HG03060 (cell line): Measurements from ENCODE around the gene FRS3.
A peak's percentile ranks its signal among the peaks of the same experiment; 100 is the strongest.
"Not testable (repeated sequence)": the region's sequence is repeated elsewhere in the genome, so short reads cannot be mapped to it uniquely, and the experiment has no call there.

Experiments
- ATAC-seq: cut with Tn5 transposase; IDR thresholded peaks from one replicate; pipeline ENCODE4 v1.9.1; 2021; ENCODE audit warnings: low read depth, moderate number of reproducible peaks; ENCODE audit not compliant: unreplicated experiment

Gene FRS3, protein sequence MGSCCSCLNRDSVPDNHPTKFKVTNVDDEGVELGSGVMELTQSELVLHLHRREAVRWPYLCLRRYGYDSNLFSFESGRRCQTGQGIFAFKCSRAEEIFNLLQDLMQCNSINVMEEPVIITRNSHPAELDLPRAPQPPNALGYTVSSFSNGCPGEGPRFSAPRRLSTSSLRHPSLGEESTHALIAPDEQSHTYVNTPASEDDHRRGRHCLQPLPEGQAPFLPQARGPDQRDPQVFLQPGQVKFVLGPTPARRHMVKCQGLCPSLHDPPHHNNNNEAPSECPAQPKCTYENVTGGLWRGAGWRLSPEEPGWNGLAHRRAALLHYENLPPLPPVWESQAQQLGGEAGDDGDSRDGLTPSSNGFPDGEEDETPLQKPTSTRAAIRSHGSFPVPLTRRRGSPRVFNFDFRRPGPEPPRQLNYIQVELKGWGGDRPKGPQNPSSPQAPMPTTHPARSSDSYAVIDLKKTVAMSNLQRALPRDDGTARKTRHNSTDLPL

DNA sequence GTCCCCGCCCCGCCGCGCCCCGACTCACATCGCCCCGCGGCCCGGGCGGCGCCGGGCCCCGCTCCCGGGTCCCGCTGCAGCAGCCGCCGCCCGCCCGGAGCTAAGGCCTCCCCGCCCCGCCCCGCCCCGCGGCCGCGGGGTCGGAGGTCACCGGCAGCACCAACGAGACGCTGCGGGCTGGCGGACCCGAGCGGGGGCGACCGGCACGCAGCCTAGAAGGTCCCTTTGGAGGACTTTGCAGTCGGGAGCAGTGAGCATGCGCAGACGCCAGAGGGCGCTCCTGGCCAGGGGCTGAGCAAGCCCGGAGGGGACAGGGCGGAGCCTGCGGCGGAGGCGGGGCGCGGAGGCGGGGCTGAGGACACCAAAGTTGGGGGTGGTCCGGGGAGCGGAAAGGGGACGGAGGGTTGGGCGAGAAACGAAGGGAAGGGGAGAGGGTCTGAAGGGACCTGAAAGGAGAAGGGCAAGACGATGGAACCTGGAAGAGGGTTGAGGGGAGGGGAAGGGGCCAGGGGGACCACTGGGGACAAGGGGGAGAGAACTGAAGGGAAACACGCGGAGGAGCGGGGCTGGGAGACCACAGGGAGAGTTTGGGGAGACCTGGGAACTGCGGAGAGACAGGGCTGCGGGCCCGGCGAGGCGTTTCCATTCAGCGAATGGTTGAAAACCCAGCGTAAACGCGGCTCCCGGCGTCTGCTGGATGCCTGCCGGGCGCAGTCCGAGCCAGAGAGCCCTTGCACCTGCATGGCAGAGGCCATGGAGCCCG, at the start of gene FRS3:
TSS of gene FRS3 (minus strand) at position 113 of the 763 bp plus-strand sequence. CDS start 2,913 bp downstream, outside the sequence.
- ATAC-seq, result peak; percentile 58

DNA sequence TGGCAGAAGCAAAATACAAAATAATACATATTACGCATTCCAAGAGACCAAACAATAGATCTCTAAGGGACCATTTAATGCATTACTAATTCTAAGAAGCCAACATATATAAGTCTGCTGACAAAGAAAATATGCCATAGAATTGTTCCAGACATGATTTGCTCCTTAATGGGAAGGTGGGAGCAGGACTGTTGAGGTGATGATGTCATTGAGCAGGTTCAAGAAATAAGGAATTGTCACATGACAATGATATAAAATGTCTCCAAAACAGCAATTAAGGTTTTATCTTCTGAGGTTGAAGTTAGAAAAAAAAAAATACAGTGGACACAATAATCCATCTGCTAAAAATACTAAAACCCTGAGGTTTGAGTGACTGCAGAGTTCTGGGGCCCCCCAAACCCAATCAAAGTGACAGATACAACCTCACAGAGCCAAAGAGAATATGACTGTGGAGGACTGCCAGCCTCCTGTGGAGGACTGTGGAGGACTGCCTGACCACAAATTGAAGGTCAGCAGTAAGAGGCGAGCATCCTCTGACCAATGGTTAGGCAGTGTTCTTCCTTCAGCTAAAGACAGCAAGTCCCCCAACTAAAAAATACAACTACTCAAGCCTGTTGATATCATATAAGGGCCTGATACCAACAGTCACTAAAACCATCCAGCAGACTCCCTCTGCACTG, 46.8 kb upstream of the FRS3 start:
- ATAC-seq, result no peak

DNA sequence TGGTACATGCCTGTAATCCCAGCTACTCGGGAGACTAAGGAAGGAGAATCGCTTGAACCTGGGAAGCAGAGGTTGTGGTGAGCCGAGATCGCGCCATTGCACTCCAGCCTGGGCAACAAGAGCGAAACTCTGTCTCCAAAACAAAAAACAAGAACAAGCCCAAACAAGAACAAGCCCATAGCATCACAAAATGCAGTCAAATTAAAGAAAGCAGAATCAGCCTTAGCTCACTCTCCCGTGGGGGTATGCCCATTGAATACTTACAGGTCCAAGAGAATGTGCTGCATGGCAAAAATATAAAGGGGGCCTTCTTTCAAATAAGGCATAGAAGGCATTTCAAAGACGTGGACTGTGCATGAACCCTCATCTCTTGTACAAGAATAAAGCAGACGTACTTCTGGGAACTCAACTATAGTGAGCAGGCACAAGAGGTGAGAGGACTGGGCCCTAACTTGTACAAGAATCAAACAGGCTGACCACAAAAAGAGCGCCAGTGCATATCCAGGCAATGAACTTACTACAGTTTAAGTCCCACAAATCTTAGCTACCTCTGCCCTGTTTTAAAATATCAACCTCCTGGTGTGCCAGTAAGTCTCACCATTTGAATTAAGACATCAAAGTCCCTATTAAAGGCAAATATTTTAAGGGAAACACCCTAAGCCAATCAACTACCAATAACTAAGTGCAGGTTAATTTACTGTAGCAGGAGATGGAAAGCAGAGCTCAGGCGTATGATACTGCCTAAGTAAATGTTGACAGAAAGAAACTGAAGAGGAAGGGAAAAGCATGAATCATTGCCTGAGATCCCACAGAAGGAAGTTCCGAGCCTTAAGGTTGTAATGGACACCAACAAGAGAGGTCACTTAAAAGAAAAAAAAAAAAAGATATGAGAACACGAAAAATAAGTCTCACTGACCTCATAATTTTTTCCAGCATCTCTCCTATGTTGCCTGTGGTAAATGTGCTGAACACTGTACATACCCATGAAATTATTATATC, 45.2 kb upstream of the FRS3 start:
- ATAC-seq, result no peak

DNA sequence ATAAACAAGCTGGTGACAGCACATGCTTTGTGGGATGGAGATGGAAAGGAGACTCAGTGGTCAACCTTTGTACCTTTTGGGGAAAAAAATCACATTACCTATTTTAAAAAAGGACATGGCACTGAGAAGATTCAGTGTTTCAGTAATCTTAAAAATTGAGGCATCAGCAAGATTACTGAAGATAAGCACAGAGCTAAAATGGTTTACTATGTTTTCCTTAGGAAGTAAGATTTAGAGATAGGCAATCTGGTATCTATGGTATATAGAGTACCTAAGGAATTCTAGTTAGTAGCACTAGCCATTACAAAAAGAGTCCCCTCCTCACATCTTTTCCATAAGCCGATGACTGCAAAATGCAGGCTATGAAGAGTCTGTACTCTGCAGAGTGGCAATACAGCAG, 43.5 kb upstream of the FRS3 start:
- ATAC-seq, result no peak

DNA sequence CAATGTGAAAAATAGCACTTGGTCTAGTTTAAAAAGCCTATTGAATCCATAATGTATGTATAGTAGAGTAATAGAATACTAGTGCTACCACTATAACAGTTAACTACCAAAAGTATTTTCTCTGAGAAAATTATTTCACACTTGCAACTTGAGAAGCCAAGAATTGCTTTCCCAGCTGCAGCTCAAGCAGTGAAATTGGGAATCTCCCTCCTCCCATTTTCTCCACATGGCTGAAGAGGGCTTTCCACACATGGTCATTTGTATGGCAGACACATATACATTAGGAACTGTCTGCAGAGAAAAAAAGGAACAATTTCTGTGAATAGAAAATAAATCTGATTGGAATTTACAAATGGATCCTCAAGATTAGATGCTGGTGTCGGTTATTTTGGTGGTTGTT, 42.3 kb upstream of the FRS3 start:
- ATAC-seq, result no peak

DNA sequence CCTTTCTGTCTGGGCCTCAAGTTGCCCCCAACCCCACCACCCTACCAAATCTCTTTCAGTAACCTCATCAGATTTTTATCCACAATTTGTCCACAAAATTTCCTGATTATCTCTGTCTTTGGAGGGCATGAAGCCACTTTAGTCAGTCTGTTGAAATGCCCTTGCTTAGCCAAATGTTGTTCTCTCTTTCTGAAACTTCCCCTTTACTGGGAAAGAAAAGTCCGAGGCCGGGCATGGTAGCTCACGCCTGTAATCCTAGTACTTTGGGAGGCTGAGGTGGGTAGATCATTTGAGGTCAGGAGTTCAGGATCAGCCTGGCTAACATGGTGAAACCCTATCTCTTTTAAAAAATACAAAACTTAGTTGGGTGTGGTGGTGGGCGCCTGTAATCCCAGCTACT, 41.6 kb upstream of the FRS3 start:
- ATAC-seq, result no peak

DNA sequence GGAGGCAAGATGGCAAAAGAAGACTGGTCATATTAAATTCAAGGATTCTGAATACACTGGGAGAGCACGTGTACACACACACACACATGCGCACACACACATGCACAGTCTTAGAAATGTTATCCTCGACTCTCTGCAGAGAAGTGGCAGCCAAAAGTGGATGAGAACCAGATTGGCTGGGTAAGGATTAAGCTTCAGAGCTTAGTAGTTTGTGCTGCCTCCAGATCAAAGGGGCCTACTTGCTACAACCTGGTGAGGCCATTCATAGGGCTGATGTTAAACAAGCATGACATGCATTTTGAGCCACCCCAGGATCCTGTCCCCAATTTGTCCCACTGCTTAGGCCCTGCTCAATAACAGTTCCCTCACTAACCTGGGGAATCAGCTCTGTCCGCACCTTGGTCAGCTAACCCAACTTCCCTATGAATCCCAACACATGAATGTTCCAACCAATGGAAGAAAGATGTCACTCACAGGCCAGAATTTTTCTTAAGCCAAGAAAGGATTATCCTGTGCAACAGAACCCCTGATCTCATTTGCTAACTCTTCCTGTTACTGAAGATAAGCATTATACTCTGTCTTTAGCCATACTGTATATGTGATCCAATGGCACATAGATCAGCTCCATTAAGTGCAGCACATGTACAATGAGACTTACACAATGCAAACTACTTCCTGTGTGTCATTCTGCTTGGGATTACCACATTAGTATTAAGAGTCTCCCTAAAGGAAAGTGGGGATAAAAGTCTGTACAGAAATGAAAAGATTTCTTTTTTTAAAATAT, 38.8 kb upstream of the FRS3 start:
- no peak for ATAC-seq

DNA sequence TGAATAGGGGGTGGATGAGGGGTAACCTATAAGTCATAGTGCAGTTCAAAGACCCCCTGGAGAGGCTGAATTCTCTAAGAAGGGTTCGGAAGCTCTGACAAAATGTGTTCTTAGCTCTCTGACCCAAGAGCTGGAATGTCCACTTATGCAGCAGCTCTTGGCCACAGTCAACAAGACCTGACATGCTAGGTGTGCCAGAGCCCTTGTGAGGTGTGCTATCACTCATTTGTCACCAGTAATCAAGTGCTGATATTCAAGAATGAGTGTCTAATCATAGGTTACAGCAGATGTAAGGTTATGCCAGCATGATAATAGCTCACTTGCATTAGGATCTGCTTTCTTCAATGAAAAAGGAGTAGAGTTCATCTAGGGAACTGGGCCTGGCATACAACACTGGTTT, 35.9 kb upstream of the FRS3 start:
- no peak for ATAC-seq

DNA sequence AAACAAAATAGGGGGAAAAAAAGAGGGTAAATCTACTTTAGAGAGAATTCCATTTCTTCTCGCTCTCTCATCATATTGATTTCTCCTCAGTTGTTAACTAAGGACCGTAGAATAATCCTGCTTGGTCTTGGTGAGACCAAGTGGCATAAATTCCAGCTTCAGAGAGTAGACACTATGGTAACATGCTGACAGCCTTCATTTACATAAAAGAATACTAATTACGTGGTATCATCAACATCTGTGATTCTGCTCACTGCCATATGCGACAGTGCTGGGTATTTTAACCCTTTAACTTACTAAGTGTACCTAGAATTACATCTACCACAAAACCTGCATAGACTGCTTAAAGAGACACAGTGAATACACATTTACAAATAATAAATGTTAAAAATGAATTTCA, 34.9 kb upstream of the FRS3 start:
- no peak for ATAC-seq

DNA sequence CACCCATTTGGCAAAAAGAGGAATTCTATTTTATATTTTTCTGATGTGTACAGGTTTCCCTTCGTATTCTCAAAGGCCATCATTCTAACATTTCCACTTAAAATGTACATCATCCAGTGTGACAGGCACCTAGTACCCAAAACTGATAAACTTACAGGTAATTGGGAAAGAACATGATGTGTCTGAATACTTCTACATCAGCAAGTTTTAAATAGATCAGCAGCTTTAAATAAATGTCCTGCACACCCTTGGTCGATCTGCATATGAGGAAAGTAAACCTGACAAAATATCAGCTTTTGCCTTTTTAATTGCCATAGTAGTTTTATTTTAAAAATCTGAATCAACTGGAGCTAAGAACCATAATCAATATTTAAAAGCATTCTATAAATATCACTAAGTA, 34.3 kb upstream of the FRS3 start:
- ATAC-seq, result no peak

DNA sequence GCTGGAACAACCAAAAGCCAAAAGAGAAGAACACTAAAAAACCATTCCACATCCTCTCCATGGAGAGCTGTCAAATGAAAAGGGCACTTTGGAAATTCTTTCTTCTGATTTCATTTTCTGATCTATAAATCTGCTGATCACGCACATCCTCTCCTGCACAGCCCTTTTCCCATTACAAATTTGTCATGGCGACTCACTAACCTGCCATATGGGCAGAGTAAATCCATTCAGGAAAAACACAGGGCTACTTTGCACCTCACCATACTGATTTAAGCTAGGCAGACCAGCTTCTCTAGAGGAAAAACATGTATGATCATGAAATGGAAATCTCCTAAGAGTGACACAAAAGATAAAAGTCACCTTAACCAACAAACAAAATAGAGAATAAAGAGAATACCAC, 33.8 kb upstream of the FRS3 start:
- no peak for ATAC-seq

DNA sequence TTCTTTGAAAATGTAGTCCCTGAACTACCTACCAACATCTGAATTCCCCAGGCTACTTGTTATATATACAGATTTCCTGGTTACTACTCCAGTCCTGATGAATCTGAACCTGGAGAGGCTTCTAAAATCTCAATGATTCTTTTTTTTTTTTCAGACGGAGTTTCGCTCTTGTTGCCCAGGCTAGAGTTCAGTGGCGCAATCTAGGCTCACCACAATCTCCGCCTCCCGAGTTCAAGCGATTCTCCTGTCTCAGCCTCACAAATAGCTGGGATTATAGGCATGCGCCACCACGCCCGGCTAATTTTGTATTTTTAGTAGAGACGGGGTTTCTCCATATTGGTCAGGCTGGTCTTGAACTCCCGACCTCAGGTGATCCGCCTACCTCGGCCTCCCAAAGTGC, 32.2 kb upstream of the FRS3 start:
- not testable (repeated sequence) for ATAC-seq

DNA sequence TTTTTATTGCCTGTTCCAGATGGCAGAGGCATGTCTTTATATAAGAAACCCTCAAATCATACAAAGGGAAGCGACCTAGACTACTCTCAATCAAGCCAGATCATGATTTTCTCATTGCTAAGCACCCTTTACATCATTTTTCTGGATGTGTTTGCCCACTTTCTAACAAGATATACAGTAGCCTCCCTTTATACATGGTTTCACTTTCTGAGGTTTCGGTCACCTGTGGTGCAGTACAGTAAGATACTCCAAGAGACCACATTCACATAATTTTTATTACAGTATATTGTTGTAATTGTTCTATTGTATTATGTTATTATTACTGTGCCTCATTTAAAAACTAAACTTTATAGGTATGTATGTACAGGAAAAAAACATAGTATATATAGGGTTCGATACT, 31.4 kb upstream of the FRS3 start:
- no peak for ATAC-seq

DNA sequence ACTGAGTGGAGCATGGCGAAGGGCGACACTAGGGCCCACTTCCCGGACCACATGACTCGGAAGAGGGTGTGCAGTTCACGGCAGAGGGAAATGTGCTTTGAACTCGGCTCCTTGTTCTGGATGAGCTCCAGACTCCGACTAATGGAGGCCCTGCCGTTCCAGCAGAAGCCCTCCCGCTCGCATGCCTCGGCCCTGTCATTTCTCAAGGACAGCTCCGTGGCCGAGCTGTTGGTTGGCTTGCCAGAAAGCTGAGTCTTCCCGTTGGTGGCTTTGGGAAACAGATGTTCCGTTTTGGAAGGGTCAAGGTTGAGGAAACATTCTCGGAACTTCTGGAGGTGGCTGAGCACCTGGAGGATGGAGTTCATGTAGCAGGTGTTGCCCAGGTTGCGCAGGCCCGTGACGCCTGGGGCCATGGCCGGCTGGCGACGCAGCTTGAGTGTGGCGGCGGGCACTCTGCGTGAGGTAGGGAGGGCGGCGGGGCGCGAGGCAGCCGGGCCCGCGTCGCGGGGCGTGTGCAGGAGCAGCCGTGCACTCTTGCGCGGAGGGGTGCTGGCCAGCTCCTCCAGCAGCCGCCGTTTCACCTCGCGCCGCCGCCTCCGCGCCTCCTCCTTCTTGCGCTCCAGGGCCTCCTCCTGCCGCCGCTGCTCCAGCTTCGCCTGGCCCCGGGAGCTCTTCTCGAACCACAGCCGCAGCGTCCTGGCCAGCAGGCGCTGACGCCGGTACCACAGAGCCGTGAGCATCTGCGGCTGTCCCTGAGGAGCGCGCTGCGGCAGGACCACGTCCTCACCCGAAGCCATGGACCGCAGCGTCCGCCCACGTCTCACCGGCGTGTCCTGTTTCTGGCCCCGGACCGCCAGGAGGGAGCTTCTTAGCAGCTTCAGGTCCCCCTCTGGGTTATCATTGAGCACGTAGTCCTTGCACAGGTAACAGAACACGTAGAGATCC, 26.4 kb upstream of the FRS3 start:
- no peak for ATAC-seq

DNA sequence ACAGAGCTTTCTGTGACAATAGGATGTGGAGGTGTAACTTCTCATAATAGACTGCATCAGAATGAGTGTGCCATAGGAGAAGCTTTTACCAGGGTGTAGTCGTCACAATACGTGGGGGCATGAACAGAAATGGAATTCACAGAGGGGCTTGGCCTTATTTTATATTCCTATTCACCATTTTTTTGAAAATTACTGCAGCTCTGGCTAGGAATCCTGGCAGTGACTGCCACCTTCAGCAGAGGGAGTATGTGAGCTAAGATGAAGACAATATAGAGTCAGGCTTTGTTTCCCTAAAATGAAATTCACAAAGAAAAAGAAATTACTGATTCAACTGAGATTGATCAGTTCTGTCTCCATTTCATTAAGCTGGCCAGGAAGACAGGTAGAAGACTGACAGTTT, 21.7 kb upstream of the FRS3 start:
- no peak for ATAC-seq

DNA sequence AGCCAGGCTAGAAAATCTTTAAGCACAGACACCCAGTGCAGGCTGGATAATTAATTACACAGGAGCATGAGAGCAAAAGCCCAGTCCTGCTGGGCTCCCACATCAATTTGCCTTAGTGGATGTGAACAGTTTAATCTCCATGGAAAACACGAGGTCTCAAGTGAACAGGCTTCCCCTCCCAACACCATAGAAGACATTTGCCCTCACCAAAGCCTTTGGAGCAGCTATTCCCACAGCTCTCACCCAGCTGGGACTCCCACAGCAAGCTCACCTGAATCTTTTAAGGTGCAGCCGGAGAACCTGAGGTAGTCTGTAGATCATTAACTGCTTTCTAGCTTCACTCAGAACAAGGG, 19.8 kb upstream of the FRS3 start:
- ATAC-seq, result no peak

DNA sequence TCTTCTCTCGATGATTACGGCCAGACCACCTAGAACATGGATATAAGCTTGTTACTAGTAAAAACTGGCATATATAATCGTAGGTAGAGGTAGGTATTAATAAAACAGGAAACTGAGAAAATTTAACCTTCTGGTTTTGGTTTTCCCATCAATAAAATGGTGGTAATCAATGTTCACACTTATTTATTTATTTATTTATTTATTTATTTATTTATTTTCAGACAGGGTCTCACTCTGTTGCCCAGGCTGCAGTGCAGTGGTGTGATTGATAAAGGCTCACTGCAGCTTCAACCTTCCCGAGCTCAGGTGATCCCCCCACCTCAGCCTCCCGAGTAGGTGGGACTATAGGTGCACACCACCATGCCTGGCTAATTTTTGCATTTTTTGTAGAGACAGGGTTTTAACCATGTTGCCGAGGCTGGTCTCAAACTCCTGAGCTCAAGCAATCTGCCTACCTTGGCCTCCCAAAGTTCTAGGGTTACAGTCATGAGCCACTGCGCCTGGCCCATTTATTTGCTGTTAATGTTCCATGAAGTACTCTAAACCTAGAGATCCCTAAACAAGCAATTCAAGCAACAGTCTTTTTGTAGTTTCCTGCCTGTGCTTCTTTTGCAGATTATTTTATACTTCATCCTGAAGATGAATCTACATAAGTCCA, 19.3 kb upstream of the FRS3 start:
- no peak for ATAC-seq

DNA sequence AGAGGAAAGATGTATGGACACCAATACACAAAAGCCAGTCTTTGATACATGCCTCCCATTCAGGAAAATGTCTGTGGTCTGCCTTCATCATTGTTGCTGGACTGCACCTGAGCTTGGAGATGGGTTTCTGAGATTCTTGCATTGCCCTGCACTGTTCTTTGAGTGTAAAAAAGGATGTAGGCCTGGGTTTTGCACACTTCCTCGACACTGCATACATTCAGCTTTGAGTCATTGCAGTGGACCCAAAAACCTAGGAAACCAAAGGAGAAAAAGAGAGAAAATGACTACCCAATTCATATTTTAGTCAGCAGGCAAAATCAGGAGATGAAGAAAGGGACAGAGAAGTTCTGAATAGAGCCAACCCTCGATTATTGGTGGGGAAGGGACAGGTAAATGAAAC, 16.8 kb upstream of the FRS3 start:
- ATAC-seq, result no peak
